ENCODE results near the gene FAM168A.
"Not testable (repeated sequence)": the region's sequence is repeated elsewhere in the genome, so short reads cannot be mapped to it uniquely, and the experiment has no call there.

The FAM168A gene

GRCh38 chr11:73578592-73579185 lies 19.2 kb downstream of the FAM168A start:
- no peak for TF ChIP-seq CTCF (IDR thresholded peaks at IDR 0.05; ENCODE audit: control extremely low read depth, extremely low read depth, low read depth, missing control alignments)
- ChIA-PET POLR2A (no interaction called here), CTCF (interaction anchor here (1.0 to 1.6 kb wide), 3 partner anchors 11 to 47 kb away, joined by 3 to 8 read pairs (median 5); no protein-coding TSS in a partner anchor)
- DNase-seq (ENCODE audit: extremely low spot score): no peak

GRCh38 chr11:73577496-73577917 lies 20.4 kb downstream of the FAM168A start:
- POLR2A ChIA-PET: no interaction called here
- peak; percentile 41 for DNase-seq (ENCODE audit: extremely low spot score)
- TF ChIP-seq CTCF (IDR thresholded peaks at IDR 0.05; ENCODE audit: control extremely low read depth, extremely low read depth, low read depth, missing control alignments): no peak
- CTCF ChIA-PET: interaction anchor here (1.0 to 1.7 kb wide), 6 partner anchors 15 to 128 kb away, joined by 3 to 8 read pairs (median 3); partner anchors contain the start of gene FAM168A

- ChIA-PET CTCF (interaction anchor here (0.8 to 1.4 kb wide), 3 partner anchors 12 to 127 kb away, joined by 3 read pairs; no protein-coding TSS in a partner anchor), POLR2A (no interaction called here)
- no peak for DNase-seq (ENCODE audit: extremely low spot score)
- no peak for TF ChIP-seq CTCF (IDR thresholded peaks at IDR 0.05; ENCODE audit: control extremely low read depth, extremely low read depth, low read depth, missing control alignments)
Measured at GRCh38 chr11:73576185-73576614, 21.7 kb downstream of the FAM168A start.

GRCh38 chr11:73571982-73572381 lies 25.9 kb downstream of the FAM168A start:
- POLR2A ChIA-PET; CTCF ChIA-PET; DNase-seq (ENCODE audit: extremely low spot score): not testable (repeated sequence)

GRCh38 chr11:73570415-73571114 lies 27.3 kb downstream of the FAM168A start:
- DNase-seq (ENCODE audit: extremely low spot score): no peak
- ChIA-PET POLR2A (no interaction called here), CTCF (interaction anchor here (0.9 to 4.0 kb wide), 8 partner anchors 11 to 91 kb away, joined by 3 to 15 read pairs (median 4); no protein-coding TSS in a partner anchor)
- TF ChIP-seq CTCF (IDR thresholded peaks at IDR 0.05; ENCODE audit: control extremely low read depth, extremely low read depth, low read depth, missing control alignments): no peak

- no peak for TF ChIP-seq CTCF (IDR thresholded peaks at IDR 0.05; ENCODE audit: control extremely low read depth, extremely low read depth, low read depth, missing control alignments)
- no peak for DNase-seq (ENCODE audit: extremely low spot score)
- CTCF ChIA-PET: interaction anchor here (0.8 to 4.0 kb wide), 4 partner anchors 15 to 140 kb away, joined by 3 to 15 read pairs (median 4); no protein-coding TSS in a partner anchor
- POLR2A ChIA-PET: no interaction called here
Measured at GRCh38 chr11:73566977-73567755, 30.7 kb downstream of the FAM168A start.

Measured in GM10248 (cell line).